AG04450 (cell line): ENCODE data around the gene CUEDC1. TPM values are rescaled to one million over a fixed set of nuclear protein-coding genes. Genes with fewer than 3 reads are reported as not detected.
"Not testable (repeated sequence)": the region's sequence is repeated elsewhere in the genome, so short reads cannot be mapped to it uniquely, and the experiment has no call there.

Experiments used
- CTCF ChIA-PET: fragments of 300-600, 350-600 bp; formaldehyde crosslinking; extraction: SDS; loops from one replicate; lab custom pipeline; 2022; ENCODE audit warnings: antibody characterized with exemption, inconsistent platforms; lab: Charles Lee
- POLR2A ChIA-PET: fragments of 350-600 bp; formaldehyde crosslinking; extraction: SDS; loops from one replicate; lab custom pipeline; 2021; ENCODE audit warnings: antibody characterized with exemption, inconsistent platforms; lab: Yijun Ruan, JAX
- DNase-seq: peaks from one replicate; pipeline ENCODE4 v3.0.0-alpha.2; 2011; ENCODE audit warnings: low read depth, low spot score
- H3K27ac ChIP-seq: one replicate; pipeline ENCODE4 v1.5.1; 2012; ENCODE audit warnings: low read depth, low read length, control low read depth
- H3K27me3 ChIP-seq: one replicate; pipeline ENCODE4 v1.6.0; 2012; ENCODE audit warnings: low read length; ENCODE audit not compliant: control insufficient read depth, insufficient read depth
- H3K4me3 ChIP-seq: 2 replicates; pipeline ENCODE4 v1.5.1; 2011; ENCODE audit warnings: mild to moderate bottlenecking, low read depth, low read length, control low read depth
- H3K9me3 ChIP-seq: 2 replicates; pipeline ENCODE4 v1.5.1; 2012; ENCODE audit warnings: low read length; ENCODE audit not compliant: control insufficient read depth, insufficient read depth
- CTCF ChIP-seq: IDR thresholded peaks from 2 replicates; pipeline ENCODE4 v1.5.1; 2011; ENCODE audit warnings: low read depth, low read length, control low read depth, inconsistent platforms
- polyA plus RNA-seq: library from polyadenylated mRNA; depleted of rRNA; stranded (reverse); fragments of >200 nt; gene quantifications from 2 replicates; pipeline ENCODE4 v1.2.3, GENCODE V29; 2011

Gene CUEDC1
- polyA plus RNA-seq, 1 experiment, result 21.6 TPM

GRCh38 chr17:57923182-57923872 is 31.9 kb downstream of the CUEDC1 start:
- Histone ChIP-seq H3K4me3 (no peak overlapping the region), H3K27me3 (no peaks in the 10 kb centered on the region), H3K27ac (no peak overlapping the region), H3K9me3 (no peaks in the 10 kb centered on the region)
- ChIA-PET POLR2A (no interaction called here), CTCF (interaction anchor here (1.8 kb wide), 1 partner anchor 31 kb away, joined by 6 read pairs; no protein-coding TSS in a partner anchor)
- no peak for DNase-seq
- no peak for TF ChIP-seq CTCF

- H3K4me3 ChIP-seq, H3K9me3 ChIP-seq, DNase-seq, H3K27ac ChIP-seq, POLR2A ChIA-PET, H3K27me3 ChIP-seq: not testable (repeated sequence)
- CTCF ChIA-PET, result interaction anchor here (1.8 kb wide), 1 partner anchor 30 kb away, joined by 6 read pairs; no protein-coding TSS in a partner anchor
Observed at GRCh38 chr17:57922745-57923144, 32.5 kb downstream of the CUEDC1 start.

GRCh38 chr17:57920916-57921703 is 34.1 kb downstream of the CUEDC1 start:
- CTCF ChIA-PET, result interaction anchor here (0.7 to 1.7 kb wide), 3 partner anchors 29 to 88 kb away, joined by 3 to 4 read pairs (median 4); no protein-coding TSS in a partner anchor
- no peak for TF ChIP-seq CTCF
- Histone ChIP-seq H3K27me3 (no peaks in the 10 kb centered on the region), H3K27ac (peak overlapping the region; percentile 40), H3K4me3 (no peak overlapping the region), H3K9me3 (no peaks in the 10 kb centered on the region)
- no peak for DNase-seq
- POLR2A ChIA-PET, result interaction anchor here (1.3 kb wide), 1 partner anchor 46 kb away, joined by 6 read pairs; no protein-coding TSS in a partner anchor

- no peak overlapping the region for H3K27ac ChIP-seq
- no peak overlapping the region for H3K4me3 ChIP-seq
- no peaks in the 10 kb centered on the region for H3K9me3 ChIP-seq
- TF ChIP-seq CTCF, result no peak
- POLR2A ChIA-PET, result no interaction called here
- DNase-seq, result no peak
- CTCF ChIA-PET, result interaction anchor here (1.5 kb wide), 1 partner anchor 27 kb away, joined by 4 read pairs; no protein-coding TSS in a partner anchor
- no peaks in the 10 kb centered on the region for H3K27me3 ChIP-seq
Observed at GRCh38 chr17:57919918-57920317, 35.3 kb downstream of the CUEDC1 start.

GRCh38 chr17:57918017-57918895 is 37.0 kb downstream of the CUEDC1 start:
- H3K27ac ChIP-seq, result peak overlapping the region; percentile 52
- H3K4me3 ChIP-seq, result no peak overlapping the region
- no peaks in the 10 kb centered on the region for H3K9me3 ChIP-seq
- DNase-seq, result no peak
- TF ChIP-seq CTCF, result no peak
- no peaks in the 10 kb centered on the region for H3K27me3 ChIP-seq
- CTCF ChIA-PET, result no interaction called here
- POLR2A ChIA-PET, result no interaction called here
